SK-N-SH (cell line): ENCODE data around the gene NUP50.

Experiments used
- CTCF ChIP-seq: fragments of 200-600 bp; sonication (generic); IDR thresholded peaks from 2 replicates; pipeline ENCODE4 v1.6.1; 2017; ENCODE audit warnings: antibody characterized with exemption, mild to moderate bottlenecking, moderate library complexity
- POLR2AphosphoS5 ChIP-seq: IDR thresholded peaks from 2 replicates; pipeline ENCODE4 v1.6.1; 2012; ENCODE audit warnings: low read depth, low read length
- SMC3 ChIP-seq: IDR thresholded peaks from 2 replicates; pipeline ENCODE4 v1.6.1; 2012; ENCODE audit warnings: low read depth, low read length, improper control_type of control experiment
- TAF1 ChIP-seq: IDR thresholded peaks from 2 replicates; pipeline ENCODE4 v1.6.1; 2012; ENCODE audit warnings: low read depth, mild to moderate bottlenecking, low read length, moderate library complexity, borderline replicate concordance

- TF ChIP-seq POLR2AphosphoS5 (no peak), CTCF (no peak), SMC3 (no peak), TAF1 (no peak)
These were observed 44.4 kb downstream of the NUP50 start for GRCh38 chr22:45207981-45208664.
